PC-3 (cell line): ENCODE results near the gene TENM4. TPM values are rescaled to one million over a fixed set of nuclear protein-coding genes. Genes with fewer than 3 reads are reported as not detected.

ENCODE experiments used
- ATAC-seq: fragments of 200-7000 bp; cut with Tn5 transposase; 2 replicates; pipeline ENCODE4 v1.9.1; 2020; ENCODE audit warnings: mild to moderate bottlenecking, moderate library complexity
- BruUV-seq: library from RNA; stranded (reverse); fragments of 400-500 nt; replicated peaks from 2 replicates; lab custom pipeline; 2021; lab: Mats Ljungman, UMichigan
- CTCF ChIA-PET: fragments of 300-600 bp; sonication (Branson Sonifier 250); formaldehyde crosslinking; loops from one replicate; lab custom pipeline; 2022; ENCODE audit warnings: antibody characterized with exemption; lab: Charles Lee
- POLR2A ChIA-PET: fragments of 300-600 bp; sonication (Branson Sonifier 250); formaldehyde crosslinking; loops from one replicate; lab custom pipeline; 2022; ENCODE audit warnings: antibody characterized with exemption; ENCODE audit not compliant: unreplicated experiment; lab: Charles Lee
- DNase-seq: peaks from one replicate; pipeline ENCODE4 v3.0.0-alpha.2; 2015
- H2AFZ ChIP-seq: fragments of 300-600 bp; sonication (generic); 2 replicates; pipeline ENCODE4 v1.6.0; 2016; ENCODE audit warnings: antibody characterized with exemption, low read length
- H3F3A ChIP-seq: fragments of 300-600 bp; sonication (generic); one replicate; pipeline ENCODE4 v1.6.0; 2017; ENCODE audit warnings: antibody characterized with exemption, low read length, control low read depth, mild to moderate bottlenecking; ENCODE audit not compliant: unreplicated experiment
- H3K27ac ChIP-seq: fragments of 300-600 bp; sonication (generic); 2 replicates; pipeline ENCODE4 v1.5.1; 2016; ENCODE audit warnings: mild to moderate bottlenecking, low read length
- H3K27me3 ChIP-seq: fragments of 300-600 bp; sonication (generic); 2 replicates; pipeline ENCODE4 v1.6.1; 2016; ENCODE audit warnings: low read length, mixed read lengths
- H3K36me3 ChIP-seq: fragments of 300-600 bp; sonication (generic); 2 replicates; pipeline ENCODE4 v1.6.1; 2016; ENCODE audit warnings: low read depth, mixed run types, low read length, mixed read lengths
- H3K4me1 ChIP-seq: fragments of 300-600 bp; sonication (generic); 2 replicates; pipeline ENCODE4 v1.5.1; 2016; ENCODE audit warnings: low read length; ENCODE audit not compliant: insufficient read depth
- H3K4me2 ChIP-seq: fragments of 300-600 bp; sonication (generic); 2 replicates; pipeline ENCODE4 v1.6.0; 2016; ENCODE audit warnings: low read length
- H3K4me3 ChIP-seq: fragments of 300-600 bp; sonication (generic); 2 replicates; pipeline ENCODE4 v1.5.1; 2016; ENCODE audit warnings: mild to moderate bottlenecking, low read length, mixed read lengths
- H3K79me2 ChIP-seq: fragments of 300-600 bp; sonication (generic); 2 replicates; pipeline ENCODE4 v1.6.1; 2017; ENCODE audit warnings: low read length, mixed read lengths
- H3K9ac ChIP-seq: fragments of 300-600 bp; sonication (generic); 2 replicates; pipeline ENCODE4 v1.6.0; 2016; ENCODE audit warnings: mild to moderate bottlenecking, low read length
- H3K9me2 ChIP-seq: fragments of 300-600 bp; sonication (generic); replicated peaks from 2 replicates; pipeline ENCODE4 v1.6.1; 2016; ENCODE audit warnings: mixed run types, low read length, mixed read lengths
- H3K9me3 ChIP-seq: fragments of 300-600 bp; sonication (generic); 2 replicates; pipeline ENCODE4 v1.6.1; 2016; ENCODE audit warnings: low read length, mixed read lengths
- H4K20me1 ChIP-seq: fragments of 300-600 bp; sonication (generic); 2 replicates; pipeline ENCODE4 v1.6.1; 2016; ENCODE audit warnings: low read length, mixed read lengths
- CTCF ChIP-seq: fragments of 300-600 bp; sonication (generic); conservative IDR thresholded peaks from 2 replicates; pipeline ENCODE4 v1.5.1; 2017; ENCODE audit warnings: antibody characterized with exemption, low read depth, mild to moderate bottlenecking, low read length
- EZH2 ChIP-seq: fragments of 300-600 bp; sonication (generic); IDR thresholded peaks from one replicate; pipeline ENCODE4 v1.6.1; 2017; ENCODE audit warnings: antibody characterized with exemption, mild to moderate bottlenecking, low read length; ENCODE audit not compliant: unreplicated experiment
- EZH2phosphoT487 ChIP-seq: fragments of 300-600 bp; sonication (generic); IDR thresholded peaks from 2 replicates; pipeline ENCODE4 v1.6.1; 2018; ENCODE audit warnings: mild to moderate bottlenecking, antibody characterized with exemption, low read length, borderline replicate concordance
- intact Hi-C: fragments of 100-400 bp; cut with micrococcal nuclease; formaldehyde crosslinking; loops from 2 replicates; pipeline ENCODE4 v1.9.0; 2023
- total RNA-seq: library from RNA; depleted of rRNA; stranded (reverse); fragments of >200 nt; gene quantifications from 2 replicates; pipeline ENCODE4 v1.2.3, GENCODE V29; 2014

The TENM4 gene
- total RNA-seq, 1 experiment from 2014 or later = 19.7 TPM

- ATAC-seq (no peak), DNase-seq (no peak)
- ChIA-PET CTCF (interaction anchor here (1.8 kb wide), 1 partner anchor 16 kb away, joined by 13 read pairs; no protein-coding TSS in a partner anchor), POLR2A (no interaction called here)
- Histone ChIP-seq H3K4me3 (no peak overlapping the region), H3K9me2 (no peaks in the 10 kb centered on the region), H3K36me3 (no peaks in the 10 kb centered on the region), H3K79me2 (no peaks in the 10 kb centered on the region), H3K4me2 (no peak overlapping the region), H4K20me1 (no peaks in the 10 kb centered on the region), H3F3A (no peaks in the 10 kb centered on the region), H2AFZ (no peak overlapping the region), H3K27ac (no peak overlapping the region), H3K27me3 (no peaks in the 10 kb centered on the region), H3K9me3 (no peaks in the 10 kb centered on the region), H3K4me1 (peaks cover 12% of the 10 kb centered on the region), H3K9ac (no peak overlapping the region)
- intact Hi-C loops = no loop called here
- no TSS peak for BruUV-seq
- TF ChIP-seq EZH2 (no peak), EZH2phosphoT487 (no peak), CTCF (no peak)
Observed at GRCh38 chr11:78699609-78700135, 741.2 kb downstream of the TENM4 start.

GRCh38 chr11:78698612-78699011 lies 742.2 kb downstream of the TENM4 start:
- Histone ChIP-seq H3F3A (no peaks in the 10 kb centered on the region), H2AFZ (0 out of 2 replicates have a peak overlapping the region, but pooled peaks have one; percentile 7), H3K27ac (no peak overlapping the region), H3K4me2 (peak overlapping the region; percentile 55), H3K36me3 (no peaks in the 10 kb centered on the region), H4K20me1 (no peaks in the 10 kb centered on the region), H3K9me2 (no peaks in the 10 kb centered on the region), H3K9ac (no peak overlapping the region), H3K4me3 (no peak overlapping the region), H3K27me3 (no peaks in the 10 kb centered on the region), H3K79me2 (no peaks in the 10 kb centered on the region), H3K4me1 (peaks cover 12% of the 10 kb centered on the region), H3K9me3 (no peaks in the 10 kb centered on the region)
- ATAC-seq = peak; percentile 98
- no TSS peak for BruUV-seq
- ChIA-PET CTCF (interaction anchor here (1.8 kb wide), 1 partner anchor 17 kb away, joined by 13 read pairs; no protein-coding TSS in a partner anchor), POLR2A (interaction anchor here (0.7 to 1.1 kb wide), 2 partner anchors 10 to 17 kb away, joined by 3 read pairs; no protein-coding TSS in a partner anchor)
- DNase-seq = peak; percentile 97
- intact Hi-C loops = no loop called here
- TF ChIP-seq CTCF = no peak
- TF ChIP-seq EZH2phosphoT487 = no peak

- ATAC-seq (no peak), DNase-seq (no peak)
- no peaks in the 10 kb centered on the region for H3K9me2 ChIP-seq
- no peaks in the 10 kb centered on the region for H3K36me3 ChIP-seq
- H3K27me3 ChIP-seq = no peaks in the 10 kb centered on the region
- no peaks in the 10 kb centered on the region for H3K79me2 ChIP-seq
- no TSS peak for BruUV-seq
- CTCF ChIA-PET = no interaction called here
- no peak for TF ChIP-seq EZH2phosphoT487
- TF ChIP-seq CTCF = no peak
- no peak for TF ChIP-seq EZH2
- H2AFZ ChIP-seq = no peak overlapping the region
- POLR2A ChIA-PET = no interaction called here
- H3K4me2 ChIP-seq = no peak overlapping the region
- H3K4me1 ChIP-seq = peaks cover 32% of the 10 kb centered on the region
- H3K9ac ChIP-seq = no peak overlapping the region
- intact Hi-C loops = no loop called here
- no peak overlapping the region for H3K27ac ChIP-seq
- no peak overlapping the region for H3K4me3 ChIP-seq
- H3F3A ChIP-seq = peaks cover 4% of the 10 kb centered on the region
- no peaks in the 10 kb centered on the region for H3K9me3 ChIP-seq
- H4K20me1 ChIP-seq = no peaks in the 10 kb centered on the region
Observed at GRCh38 chr11:78696177-78696576, 744.7 kb downstream of the TENM4 start.
